Pancreas (tissue), 10 donors: ENCODE results near the gene SERBP1. TPM values are rescaled to one million over a fixed set of nuclear protein-coding genes. Genes with fewer than 3 reads are reported as not detected.

ENCODE experiments used
- ATAC-seq, 4 donors: fragments of 200-7000 bp; cut with Tn5 transposase; one replicate each; pipeline versions ENCODE4 v1.8.0 to v1.9.1; 2020; ENCODE audit warnings: mild to moderate bottlenecking in 4 of 4, moderate library complexity in 4 of 4
- DNase-seq, 6 donors: peaks; one replicate each; pipeline ENCODE4 v3.0.0-alpha.2; 2020
- FAIRE-seq: peaks from 2 replicates; lab custom pipeline; 2012; peaks lifted over from hg19 to GRCh38; lab: Jason Lieb, UNC
- H3K27ac ChIP-seq, 4 donors: fragments of 200-600 bp; sonication (generic); 1 replicate in 3 of 4; 2 replicates in 1 of 4; pipeline versions ENCODE4 v1.5.0 to v1.8.0; 2020
- H3K27me3 ChIP-seq, 4 donors: fragments of 200-600 bp; one replicate each; pipeline ENCODE4 v1.8.0; 2021
- H3K36me3 ChIP-seq, 3 donors: fragments of 200-600 bp; sonication (generic) in 1 of 3; one replicate each; pipeline versions ENCODE4 v1.5.0 to v1.8.0; 2020 to 2021
- H3K4me1 ChIP-seq, 3 donors: fragments of 200-600 bp; one replicate each; pipeline ENCODE4 v1.8.0; 2021
- H3K4me3 ChIP-seq, 4 donors: fragments of 200-600 bp; sonication (generic) in 2 of 4; one replicate each; pipeline versions ENCODE4 v1.5.0 to v1.8.0; 2020 to 2021
- H3K9me3 ChIP-seq, 4 donors: fragments of 200-600 bp; one replicate each; pipeline ENCODE4 v1.8.0; 2021
- CTCF ChIP-seq, 4 donors: fragments of 200-600 bp; sonication (generic) in 3 of 4; IDR thresholded peaks; one replicate each; pipeline versions ENCODE4 v1.5.0 to v1.8.0; 2021; ENCODE audit warnings: antibody characterized with exemption in 4 of 4
- WGBS, 2 donors: extraction: QIAGEN DNeasy Blood & Tissue Kit; methylation state at CpG; one replicate each; pipeline ENCODE4 v1.1.7; 2013; 5-methylcytosine and 5-hydroxymethylcytosine counted together
- intact Hi-C, 3 donors: fragments of 100-400 bp; cut with DNase I; formaldehyde crosslinking; loops; one replicate each; pipeline versions ENCODE4 v1.11.1 to v1.14.2; 2022
- polyA plus RNA-seq, 2 donors: library from polyadenylated mRNA; stranded (reverse); fragments of 200-250 nt; gene quantifications; one replicate each; pipeline ENCODE4 v1.2.3, GENCODE V29; 2013
- total RNA-seq, 6 donors: library from RNA; stranded (reverse); fragmentation: NEBNext Ultra II Directional in 4 of 6; extraction: Animal tissue kit (Norgen Biotek cat#: 25700) in 4 of 6; gene quantifications; one replicate each; pipeline versions ENCODE4 v1.2.1 to v1.2.4, GENCODE V29; 2021 to 2023
- donor health status: healthy with polysubstance abuse.
- donor health status: DM: no; HTN: no; CAD: no; lungs with moderate emphysema.
- donor health status: DM: no; HTN: no; CAD: no.
- donor health status: control.
- donor health status: control.
- donor health status: Bipolar disorder and iron deficiency.
- donor health status: DM: yes; HTN: yes; CAD: no.
- donor health status: DM: no; HTN: no; CAD: no.
- donor health status: DM: no; HTN: no; CAD: no.
- donor health status: DM: yes; HTN: yes; CAD: no.

SERBP1 gene
- total and polyA plus RNA-seq, 8 donors = 38.8 to 138 (median 87.2) TPM

DNA sequence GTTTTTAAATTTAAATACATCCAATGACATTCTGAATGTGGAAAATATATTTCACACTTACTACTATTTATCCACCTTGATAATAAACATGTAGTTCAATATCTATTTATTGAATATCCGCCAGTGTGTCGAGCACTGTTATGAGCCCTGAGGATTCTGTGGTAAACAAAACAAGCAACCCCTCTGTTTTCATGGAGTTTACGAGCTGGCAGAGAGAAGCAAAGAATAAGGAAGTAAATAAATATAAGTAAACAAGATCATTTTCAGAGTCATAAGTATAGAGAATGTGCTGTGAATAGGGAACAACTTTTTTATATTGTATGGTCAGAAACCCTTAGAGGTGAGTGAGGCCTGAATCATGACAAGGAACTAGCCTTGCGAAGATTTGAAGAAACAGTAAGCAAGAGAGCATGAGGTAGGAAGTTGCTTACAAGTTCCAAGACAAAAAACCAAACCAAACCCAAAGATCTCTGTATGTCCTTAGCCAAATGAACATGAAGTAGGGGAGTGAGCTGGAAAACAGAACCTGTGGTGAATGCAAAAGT is 6.4 kb upstream of the SERBP1 start:
- WGBS, 2 donors = 84 to 88% methylated on average over 4 of the region's 4 CpGs
- intact Hi-C loops = no loop called here
- peaks cover 0 to 4% (median 0%) of the 10 kb centered on the region in 3 donors for H3K4me1 ChIP-seq
- ATAC-seq (no peak), DNase-seq (no peak), FAIRE-seq (no peak)
- H3K36me3 ChIP-seq = no peaks in the 10 kb centered on the region
- H3K27me3 ChIP-seq = no peaks in the 10 kb centered on the region
- no peak overlapping the region for H3K4me3 ChIP-seq
- H3K9me3 ChIP-seq = no peaks in the 10 kb centered on the region
- H3K27ac ChIP-seq = no peak overlapping the region
- TF ChIP-seq CTCF (IDR thresholded peaks at IDR 0.05) = no peak

GRCh38 chr1:67434491-67434890 is 4.3 kb upstream of the SERBP1 start:
- TF ChIP-seq CTCF (IDR thresholded peaks at IDR 0.05) = no peak
- intact Hi-C loops = no loop called here
- DNase-seq (no peak), ATAC-seq (no peak), FAIRE-seq (no peak)
- H3K4me1 ChIP-seq = peaks cover 0 to 7% (median 0%) of the 10 kb centered on the region in 3 donors
- H3K4me3 ChIP-seq = no peak overlapping the region
- no peaks in the 10 kb centered on the region for H3K36me3 ChIP-seq
- no peak overlapping the region for H3K27ac ChIP-seq
- H3K27me3 ChIP-seq = no peaks in the 10 kb centered on the region
- no peaks in the 10 kb centered on the region for H3K9me3 ChIP-seq
- WGBS, 2 donors = 65 to 75% methylated on average over 2 of the region's 2 CpGs

DNA sequence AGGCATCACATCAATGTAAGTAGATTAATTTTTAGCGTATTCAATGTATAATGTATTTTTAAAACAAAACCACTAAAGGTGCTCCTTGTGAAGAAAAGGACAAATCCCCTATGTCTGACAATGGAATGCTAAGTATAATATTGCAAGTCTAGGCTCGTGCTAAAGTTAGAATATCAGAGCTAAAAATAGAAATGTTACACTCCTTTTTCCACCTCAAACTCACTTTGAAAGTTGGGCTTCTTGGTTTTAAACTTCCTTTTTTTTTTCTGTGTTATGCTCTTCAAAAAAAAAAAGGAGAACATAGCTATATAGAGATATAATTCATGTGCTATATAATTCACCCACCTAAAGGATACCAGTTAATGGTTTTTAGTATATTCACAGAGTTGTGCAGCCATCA is 3.6 kb upstream of the SERBP1 start:
- no peaks in the 10 kb centered on the region for H3K27me3 ChIP-seq
- intact Hi-C loops = no loop called here
- peaks cover 0 to 7% (median 0%) of the 10 kb centered on the region in 3 donors for H3K4me1 ChIP-seq
- no peak overlapping the region for H3K27ac ChIP-seq
- TF ChIP-seq CTCF (IDR thresholded peaks at IDR 0.05) = no peak
- no peaks in the 10 kb centered on the region for H3K36me3 ChIP-seq
- FAIRE-seq (no peak), ATAC-seq (no peak), DNase-seq (no peak)
- no peak overlapping the region for H3K4me3 ChIP-seq
- WGBS, 2 donors = 71 to 80% methylated on average over 2 of the region's 2 CpGs
- no peaks in the 10 kb centered on the region for H3K9me3 ChIP-seq

DNA sequence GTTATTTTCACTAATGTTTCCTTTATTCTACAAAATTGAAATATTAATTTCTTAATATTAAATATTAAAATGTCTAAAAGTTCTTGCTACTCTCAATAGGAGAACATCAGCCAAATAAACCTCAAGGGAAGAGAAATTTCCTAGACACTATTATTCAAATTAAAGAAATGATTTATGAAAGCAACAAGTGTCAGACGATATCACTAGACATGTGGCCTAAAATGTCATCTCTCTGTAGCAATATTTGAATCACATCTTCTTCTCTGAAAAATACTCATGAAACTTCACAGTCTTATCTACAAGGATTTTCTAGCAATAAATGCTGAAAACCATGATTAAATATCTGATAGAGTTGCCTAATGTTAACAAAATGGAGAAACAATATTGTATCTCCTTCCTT is 2.5 kb upstream of the SERBP1 start:
- Histone ChIP-seq H3K4me1 (peaks cover 0 to 7% (median 0%) of the 10 kb centered on the region in 3 donors), H3K4me3 (no peak overlapping the region), H3K27me3 (no peaks in the 10 kb centered on the region), H3K36me3 (no peaks in the 10 kb centered on the region), H3K9me3 (no peaks in the 10 kb centered on the region), H3K27ac (no peak overlapping the region)
- DNase-seq = no peak
- ATAC-seq = no peak
- 88 to 93% methylated on average over 1 of the region's 1 CpG for WGBS, 2 donors
- no peak for TF ChIP-seq CTCF (IDR thresholded peaks at IDR 0.05)
- intact Hi-C loops = no loop called here
- no peak for FAIRE-seq

DNA sequence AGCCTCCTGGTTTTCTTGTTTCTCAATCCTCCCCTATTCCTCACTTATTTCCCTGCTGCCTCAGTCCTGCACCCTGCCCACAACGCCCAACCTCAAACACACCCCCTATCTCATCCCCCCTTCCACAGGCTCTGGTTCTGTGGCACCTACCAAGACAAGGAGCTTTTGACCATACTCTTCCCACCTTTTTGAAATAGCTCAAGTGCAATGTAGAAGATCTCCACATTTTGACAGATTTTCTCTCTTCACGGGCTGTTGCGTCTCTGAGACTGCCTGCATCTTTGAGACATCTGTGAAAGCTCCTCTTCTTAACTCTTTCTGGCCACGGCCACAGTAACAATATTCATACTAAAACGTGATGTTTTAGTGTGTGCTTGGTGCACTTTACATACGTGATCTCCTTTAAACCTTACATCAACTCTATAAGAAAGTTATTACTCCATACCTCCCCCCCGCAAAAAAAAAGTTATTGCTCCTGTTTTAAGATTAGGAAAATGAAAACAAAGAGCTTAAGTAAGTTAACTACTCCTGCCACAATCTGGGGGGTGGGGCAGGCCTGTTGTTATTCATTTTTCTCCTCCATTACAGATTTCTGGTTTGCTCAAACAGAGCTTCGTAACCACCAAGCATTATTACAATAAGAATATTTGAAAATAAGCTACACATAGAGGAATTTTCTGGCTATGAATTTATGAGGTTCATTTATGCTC is 1.8 kb upstream of the SERBP1 start:
- FAIRE-seq (no peak), ATAC-seq (no peak), DNase-seq (no peak)
- Histone ChIP-seq H3K27me3 (no peaks in the 10 kb centered on the region), H3K9me3 (no peaks in the 10 kb centered on the region), H3K4me1 (peaks cover 0 to 8% (median 6%) of the 10 kb centered on the region in 3 donors), H3K27ac (no peak overlapping the region), H3K4me3 (peak overlapping the region in 1 of 4 donors; percentile 86), H3K36me3 (no peaks in the 10 kb centered on the region)
- intact Hi-C loops = no loop called here
- WGBS, 2 donors = 55 to 63% methylated on average over 8 of the region's 8 CpGs
- TF ChIP-seq CTCF (IDR thresholded peaks at IDR 0.05) = no peak
